GM12878 (cell line): ENCODE results near the gene NMT1. TPM values are rescaled to one million over a fixed set of nuclear protein-coding genes. Genes with fewer than 3 reads are reported as not detected.

Experiments used
- BACH1 ChIP-seq: fragments of 450-650 bp; IDR thresholded peaks from 2 replicates; pipeline ENCODE4 v1.6.1; 2017; ENCODE audit warnings: mild to moderate bottlenecking, borderline replicate concordance
- BRCA1 ChIP-seq: IDR thresholded peaks from 2 replicates; pipeline ENCODE4 v1.6.1; 2011; ENCODE audit warnings: low read depth, low read length, improper control_type of control experiment
- CEBPB ChIP-seq, 2 experiments: fragments of 150-350 bp in 1 of 2; IDR thresholded peaks; 2 replicates each; pipeline ENCODE4 v1.6.1; 2012 to 2014; ENCODE audit warnings: low read depth in 2 of 2, low read length in 2 of 2, borderline replicate concordance in 1 of 2, inconsistent platforms in 1 of 2
- E2F8 ChIP-seq: fragments of 450-650 bp; IDR thresholded peaks from 2 replicates; pipeline ENCODE4 v1.6.1; 2018; ENCODE audit warnings: mild to moderate bottlenecking, low read depth, moderate library complexity; ENCODE audit not compliant: partially characterized antibody
- ESRRA ChIP-seq: IDR thresholded peaks from 2 replicates; pipeline ENCODE4 v1.6.1; 2012; ENCODE audit warnings: mild to moderate bottlenecking, low read length, improper control_type of control experiment
- HDGF ChIP-seq: fragments of 450-650 bp; IDR thresholded peaks from 2 replicates; pipeline ENCODE4 v1.6.1; 2016; ENCODE audit warnings: antibody characterized with exemption
- KAT2A ChIP-seq: conservative IDR thresholded peaks from 2 replicates; pipeline ENCODE4 v1.6.1; 2011; ENCODE audit warnings: low read depth, low read length; ENCODE audit not compliant: control insufficient read depth
- KDM1A ChIP-seq: fragments of 200-600 bp; sonication (generic); IDR thresholded peaks from 2 replicates; pipeline ENCODE4 v1.6.1; 2016; ENCODE audit warnings: borderline replicate concordance
- NBN ChIP-seq: fragments of 450-650 bp; IDR thresholded peaks from 2 replicates; pipeline ENCODE4 v1.6.1; 2016
- POLR2A ChIP-seq: IDR thresholded peaks from 2 replicates; pipeline ENCODE4 v1.6.1; 2011; ENCODE audit warnings: low read depth, mild to moderate bottlenecking, low read length
- STAT1 ChIP-seq: fragments of 450-650 bp; conservative IDR thresholded peaks from 2 replicates; pipeline ENCODE4 v1.6.1; 2014; ENCODE audit warnings: antibody characterized with exemption, mild to moderate bottlenecking
- STAT3 ChIP-seq: IDR thresholded peaks from 2 replicates; pipeline ENCODE4 v1.6.1; 2011; ENCODE audit warnings: low read depth, low read length, improper control_type of control experiment
- SUZ12 ChIP-seq: fragments of 200-600 bp; sonication (generic); IDR thresholded peaks from one replicate; pipeline ENCODE4 v1.6.1; 2018; ENCODE audit warnings: antibody characterized with exemption, mild to moderate bottlenecking; ENCODE audit not compliant: unreplicated experiment
- WRNIP1 ChIP-seq: IDR thresholded peaks from 2 replicates; pipeline ENCODE4 v1.6.1; 2011; ENCODE audit warnings: low read depth, low read length, improper control_type of control experiment, borderline replicate concordance
- polyA plus RNA-seq, 11 experiments: library from polyadenylated mRNA; depleted of rRNA in 4 of 11; unstranded in 6 of 11; stranded (reverse) in 5 of 11; fragments of >200 nt; fragmentation: Nextera tagmentation in 4 of 11; fragmentation: Illumina TruSeq in 1 of 11; extraction: Ambion mirVana in 4 of 11; extraction: Trizol in 1 of 11; gene quantifications; 1 replicate in 1 of 11; 2 replicates in 10 of 11; pipeline versions ENCODE4 v1.2.1 to v1.2.3, GENCODE V29; 2011 to 2016; ENCODE audit warnings: inconsistent platforms in 2 of 11, missing spikeins in 2 of 11, low read depth in 1 of 11
- total RNA-seq, 4 experiments: library from RNA; depleted of rRNA in 3 of 4; stranded (reverse); fragments of >200 nt in 3 of 4; fragmentation: Illumina TruSeq in 1 of 4; extraction: Trizol in 1 of 4; gene quantifications; 2 replicates each; pipeline versions ENCODE4 v1.2.1 to v1.2.3, GENCODE V29; 2013 to 2021

NMT1 gene
- total and polyA plus RNA-seq, 10 of the 15 experiments (the other 5 are each of a cell fraction or from before 2014, with no cell fraction given): 96.7 to 395 (median 222) TPM

DNA sequence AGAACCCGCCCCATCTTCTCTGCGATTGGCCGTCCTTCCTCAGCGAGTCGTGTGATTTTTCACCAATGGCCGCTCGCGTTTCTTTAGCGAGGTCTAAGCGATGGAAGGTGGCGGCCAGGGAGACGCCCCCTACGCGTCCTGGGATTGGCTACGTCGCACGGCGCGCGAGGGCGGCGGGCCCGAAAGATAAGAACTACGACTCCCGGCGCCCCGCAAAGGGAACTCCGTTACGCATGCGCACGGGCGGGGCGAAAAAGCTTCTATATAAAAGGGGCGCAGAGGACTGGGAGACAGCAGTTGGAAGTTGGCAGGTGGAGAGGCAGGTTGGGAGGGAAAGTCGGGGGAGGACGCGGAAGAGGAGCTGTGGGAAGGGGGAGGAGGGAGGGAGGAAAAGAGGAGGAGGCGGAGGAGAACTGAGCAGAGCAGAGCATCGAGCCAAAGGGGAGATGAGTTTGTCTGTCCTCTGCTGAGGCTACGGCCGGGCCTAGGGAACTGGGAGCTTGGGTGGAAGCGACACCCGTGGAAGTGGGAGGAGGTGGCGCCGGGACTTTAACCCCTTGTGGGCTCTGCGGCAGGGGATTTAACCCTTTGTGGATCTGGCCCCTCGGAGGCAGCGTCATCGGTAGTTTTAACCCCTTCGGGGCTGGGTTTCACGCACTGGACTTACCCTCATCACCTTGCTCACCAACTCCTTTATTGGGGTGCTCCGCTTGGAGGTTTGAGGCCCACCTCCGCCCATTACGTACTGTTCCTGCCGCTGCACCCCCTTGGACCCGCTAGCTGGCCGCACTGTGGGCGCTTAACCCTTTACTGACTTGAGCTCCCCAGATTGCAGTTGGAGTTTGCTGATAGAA, 87.3 kb downstream of the NMT1 start, which contains the start of gene HEXIM1 (continued):
- TF ChIP-seq HDGF (peak; percentile 98), STAT1 (no peak), BACH1 (peak; percentile 99), POLR2A (peak; percentile 100), KAT2A (no peak), STAT3 (0 out of 2 replicates have a peak, but pooled peaks have one; percentile 6), CEBPB (IDR thresholded peaks at IDR 0.05; ENCODE audit: borderline replicate concordance in 1 of 2, low read depth in 2 of 2, low read length in 2 of 2) (0 out of 4 replicates have a peak, but pooled peaks of 1 of the 2 experiments have one; percentile 10), E2F8 (peak; percentile 18), NBN (peak; percentile 100), WRNIP1 (no peak), BRCA1 (no peak), ESRRA (peak; percentile 92; the same call in 1 of the 2 replicates), SUZ12 (no peak), KDM1A (no peak)
